ENCODE results near the gene ITGA11.

Gene ITGA11, protein sequence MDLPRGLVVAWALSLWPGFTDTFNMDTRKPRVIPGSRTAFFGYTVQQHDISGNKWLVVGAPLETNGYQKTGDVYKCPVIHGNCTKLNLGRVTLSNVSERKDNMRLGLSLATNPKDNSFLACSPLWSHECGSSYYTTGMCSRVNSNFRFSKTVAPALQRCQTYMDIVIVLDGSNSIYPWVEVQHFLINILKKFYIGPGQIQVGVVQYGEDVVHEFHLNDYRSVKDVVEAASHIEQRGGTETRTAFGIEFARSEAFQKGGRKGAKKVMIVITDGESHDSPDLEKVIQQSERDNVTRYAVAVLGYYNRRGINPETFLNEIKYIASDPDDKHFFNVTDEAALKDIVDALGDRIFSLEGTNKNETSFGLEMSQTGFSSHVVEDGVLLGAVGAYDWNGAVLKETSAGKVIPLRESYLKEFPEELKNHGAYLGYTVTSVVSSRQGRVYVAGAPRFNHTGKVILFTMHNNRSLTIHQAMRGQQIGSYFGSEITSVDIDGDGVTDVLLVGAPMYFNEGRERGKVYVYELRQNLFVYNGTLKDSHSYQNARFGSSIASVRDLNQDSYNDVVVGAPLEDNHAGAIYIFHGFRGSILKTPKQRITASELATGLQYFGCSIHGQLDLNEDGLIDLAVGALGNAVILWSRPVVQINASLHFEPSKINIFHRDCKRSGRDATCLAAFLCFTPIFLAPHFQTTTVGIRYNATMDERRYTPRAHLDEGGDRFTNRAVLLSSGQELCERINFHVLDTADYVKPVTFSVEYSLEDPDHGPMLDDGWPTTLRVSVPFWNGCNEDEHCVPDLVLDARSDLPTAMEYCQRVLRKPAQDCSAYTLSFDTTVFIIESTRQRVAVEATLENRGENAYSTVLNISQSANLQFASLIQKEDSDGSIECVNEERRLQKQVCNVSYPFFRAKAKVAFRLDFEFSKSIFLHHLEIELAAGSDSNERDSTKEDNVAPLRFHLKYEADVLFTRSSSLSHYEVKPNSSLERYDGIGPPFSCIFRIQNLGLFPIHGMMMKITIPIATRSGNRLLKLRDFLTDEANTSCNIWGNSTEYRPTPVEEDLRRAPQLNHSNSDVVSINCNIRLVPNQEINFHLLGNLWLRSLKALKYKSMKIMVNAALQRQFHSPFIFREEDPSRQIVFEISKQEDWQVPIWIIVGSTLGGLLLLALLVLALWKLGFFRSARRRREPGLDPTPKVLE

DNA sequence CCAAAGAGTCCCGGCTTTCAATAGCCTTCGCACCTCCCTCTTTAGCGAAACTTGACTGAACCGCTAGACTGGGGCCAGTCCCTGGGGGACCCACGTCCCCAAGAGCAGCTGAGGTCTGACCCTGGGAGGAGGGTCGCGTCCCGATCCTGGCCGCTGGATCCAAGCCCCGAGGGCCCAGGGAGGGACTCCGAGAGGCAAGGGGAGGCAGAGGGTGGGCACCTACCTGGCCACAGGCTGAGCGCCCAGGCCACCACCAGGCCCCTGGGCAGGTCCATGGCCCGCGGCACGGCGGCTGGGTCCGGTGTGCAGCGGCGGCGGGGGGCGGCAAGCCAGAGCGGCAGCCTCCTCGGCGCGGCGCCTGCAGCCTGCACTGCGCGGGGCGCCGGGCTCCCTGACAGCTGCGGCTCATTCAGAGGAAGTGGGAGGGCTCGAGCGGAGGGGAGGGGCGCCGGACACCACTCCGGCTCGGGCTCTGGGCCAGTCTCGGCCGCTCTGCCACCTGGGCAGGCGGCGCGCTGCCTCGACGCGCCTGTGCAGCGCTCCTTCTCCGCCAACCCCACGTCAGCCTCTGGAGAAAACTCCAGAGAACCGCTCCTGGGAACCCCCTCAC lies at the start of gene ITGA11:
Gene ITGA11, minus strand, starts transcription at position 372 of the 610 bp plus-strand sequence. Its CDS starts 97 bp downstream, at position 275.
- H3K4me1 ChIP-seq (ENCODE audit: control insufficient read depth, low read depth, low read length): peaks cover 4% of the 10 kb centered on the region
- peaks cover 71% of the 10 kb centered on the region for H3K27me3 ChIP-seq (ENCODE audit: control insufficient read depth, insufficient read depth, low read length)
- peak within 1 kb of the TSS; percentile 65 for H3K4me3 ChIP-seq (ENCODE audit: low read length)
- H3K36me3 ChIP-seq (ENCODE audit: control insufficient read depth, low read depth, low read length): no peaks in the 10 kb centered on the region
- H3K27ac ChIP-seq (ENCODE audit: low read length): no peak within 1 kb of the TSS
- no peak within 1 kb of the TSS for H3K9ac ChIP-seq (ENCODE audit: low read length)
- no peaks in the 10 kb centered on the region for H3K9me3 ChIP-seq (ENCODE audit: control insufficient read depth, low read depth, low read length)

DNA sequence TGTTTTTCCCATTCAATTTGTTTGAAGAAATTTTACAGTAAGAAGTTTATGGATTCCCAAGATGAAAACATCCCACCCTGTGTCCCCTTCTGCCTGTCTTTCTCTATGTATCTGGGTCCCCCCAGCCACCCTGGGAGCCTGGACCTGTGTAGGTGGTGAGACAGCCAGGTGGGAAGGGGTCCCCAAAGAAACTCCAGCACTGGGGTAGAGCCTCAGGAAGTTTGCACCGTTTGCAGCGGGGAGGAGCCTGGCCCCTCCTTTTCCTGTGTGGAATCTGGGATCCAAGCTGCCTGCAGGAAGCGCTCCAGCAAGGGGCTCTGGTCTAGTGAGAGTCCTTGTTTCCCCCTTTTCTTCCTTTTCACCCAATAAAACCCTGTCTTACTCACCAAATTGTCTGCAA lies 49.4 kb upstream of the ITGA11 start:
- no peak overlapping the region for H3K9ac ChIP-seq (ENCODE audit: low read length)
- no peaks in the 10 kb centered on the region for H3K27me3 ChIP-seq (ENCODE audit: control insufficient read depth, insufficient read depth, low read length)
- no peaks in the 10 kb centered on the region for H3K4me1 ChIP-seq (ENCODE audit: control insufficient read depth, low read depth, low read length)
- H3K9me3 ChIP-seq (ENCODE audit: control insufficient read depth, low read depth, low read length): no peaks in the 10 kb centered on the region
- no peaks in the 10 kb centered on the region for H3K36me3 ChIP-seq (ENCODE audit: control insufficient read depth, low read depth, low read length)
- H3K27ac ChIP-seq (ENCODE audit: low read length): no peak overlapping the region
- H3K4me3 ChIP-seq (ENCODE audit: low read length): no peak overlapping the region

DNA sequence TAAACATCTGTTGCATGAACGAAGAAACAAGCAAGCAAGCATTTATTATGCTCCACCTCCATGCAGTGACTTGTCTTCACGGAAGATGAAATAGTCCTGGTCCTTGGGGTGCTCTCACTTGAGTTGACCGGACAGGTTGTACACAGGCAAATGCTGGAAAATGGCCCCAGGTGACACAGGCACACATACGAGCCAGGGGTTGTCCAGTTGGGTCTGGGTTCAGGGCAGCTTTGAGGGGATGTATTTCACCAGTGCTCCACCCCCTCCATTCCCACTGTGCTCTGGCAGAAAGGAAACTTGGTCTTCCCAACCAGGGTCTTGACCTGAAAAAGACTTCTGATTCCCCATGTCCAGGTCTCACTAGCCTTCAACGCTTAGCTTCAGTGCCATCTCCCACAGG lies 48.3 kb upstream of the ITGA11 start:
- no peaks in the 10 kb centered on the region for H3K36me3 ChIP-seq (ENCODE audit: control insufficient read depth, low read depth, low read length)
- no peaks in the 10 kb centered on the region for H3K9me3 ChIP-seq (ENCODE audit: control insufficient read depth, low read depth, low read length)
- H3K4me1 ChIP-seq (ENCODE audit: control insufficient read depth, low read depth, low read length): no peaks in the 10 kb centered on the region
- no peaks in the 10 kb centered on the region for H3K27me3 ChIP-seq (ENCODE audit: control insufficient read depth, insufficient read depth, low read length)
- H3K4me3 ChIP-seq (ENCODE audit: low read length): no peak overlapping the region
- H3K27ac ChIP-seq (ENCODE audit: low read length): no peak overlapping the region
- no peak overlapping the region for H3K9ac ChIP-seq (ENCODE audit: low read length)

DNA sequence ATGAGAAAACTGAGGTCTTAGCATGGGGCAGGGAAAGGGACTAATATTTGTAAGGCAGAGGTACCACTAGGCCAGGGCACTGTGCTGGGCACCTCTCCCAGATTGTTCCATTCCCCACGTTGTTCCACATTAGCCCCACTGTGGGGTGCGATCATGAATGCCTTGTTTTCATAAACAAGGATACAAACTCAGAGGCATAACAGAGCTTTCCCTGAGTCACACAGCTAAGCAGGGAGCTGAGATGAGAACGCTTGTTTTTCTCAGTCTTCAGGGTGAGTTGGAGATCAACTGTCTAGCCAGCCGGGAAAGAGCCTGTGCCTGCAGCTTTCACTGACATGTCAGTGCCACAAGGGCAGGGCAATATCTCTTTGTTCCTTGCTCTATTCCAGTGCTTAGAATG lies 47.9 kb upstream of the ITGA11 start:
- Histone ChIP-seq H3K9ac (ENCODE audit: low read length) (no peak overlapping the region), H3K4me1 (ENCODE audit: control insufficient read depth, low read depth, low read length) (no peaks in the 10 kb centered on the region), H3K27ac (ENCODE audit: low read length) (no peak overlapping the region), H3K4me3 (ENCODE audit: low read length) (no peak overlapping the region), H3K27me3 (ENCODE audit: control insufficient read depth, insufficient read depth, low read length) (no peaks in the 10 kb centered on the region), H3K9me3 (ENCODE audit: control insufficient read depth, low read depth, low read length) (no peaks in the 10 kb centered on the region), H3K36me3 (ENCODE audit: control insufficient read depth, low read depth, low read length) (no peaks in the 10 kb centered on the region)

DNA sequence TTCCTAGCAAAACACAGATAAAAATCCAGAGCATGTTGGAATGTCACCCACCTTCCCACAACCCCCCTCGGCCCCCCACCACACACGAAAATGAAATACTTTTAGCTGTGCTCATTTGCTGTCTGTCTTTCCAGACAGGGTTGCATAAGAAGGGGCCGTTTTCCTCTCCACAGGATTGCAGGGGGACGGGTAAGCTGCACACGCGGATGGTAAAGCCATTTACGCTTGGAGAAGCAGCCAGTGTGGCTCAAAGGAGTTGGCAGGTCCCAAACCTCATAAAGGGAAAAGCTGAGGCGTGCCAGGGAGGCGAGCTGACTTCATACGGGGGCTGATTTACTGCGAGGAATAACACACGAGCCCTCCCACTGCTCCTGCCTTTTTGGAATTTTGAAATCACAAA lies 47.4 kb upstream of the ITGA11 start:
- Histone ChIP-seq H3K27ac (ENCODE audit: low read length) (no peak overlapping the region), H3K9me3 (ENCODE audit: control insufficient read depth, low read depth, low read length) (no peaks in the 10 kb centered on the region), H3K36me3 (ENCODE audit: control insufficient read depth, low read depth, low read length) (no peaks in the 10 kb centered on the region), H3K4me3 (ENCODE audit: low read length) (no peak overlapping the region), H3K4me1 (ENCODE audit: control insufficient read depth, low read depth, low read length) (no peaks in the 10 kb centered on the region), H3K27me3 (ENCODE audit: control insufficient read depth, insufficient read depth, low read length) (no peaks in the 10 kb centered on the region), H3K9ac (ENCODE audit: low read length) (no peak overlapping the region)

DNA sequence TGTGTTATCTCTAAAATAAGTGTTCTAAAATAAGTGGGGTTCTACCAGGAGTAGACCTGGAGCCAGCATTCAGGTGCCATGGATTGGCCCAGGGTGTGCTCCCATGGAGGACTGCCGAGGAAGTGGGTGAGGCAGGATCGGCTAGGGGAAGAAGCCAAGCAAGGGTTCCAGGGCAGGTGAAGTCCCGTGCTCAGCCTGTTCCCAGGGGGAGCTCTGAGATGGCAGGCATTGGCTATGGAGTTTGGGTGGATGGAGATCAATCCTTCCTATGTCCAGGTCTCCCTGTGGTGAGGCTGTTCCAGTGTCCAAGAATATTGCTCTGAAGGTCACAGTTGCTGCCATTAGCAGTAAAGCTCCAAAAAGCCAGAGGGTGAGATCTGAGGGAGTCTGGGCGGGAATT lies 46.9 kb upstream of the ITGA11 start:
- Histone ChIP-seq H3K9ac (ENCODE audit: low read length) (no peak overlapping the region), H3K4me1 (ENCODE audit: control insufficient read depth, low read depth, low read length) (no peaks in the 10 kb centered on the region), H3K9me3 (ENCODE audit: control insufficient read depth, low read depth, low read length) (no peaks in the 10 kb centered on the region), H3K4me3 (ENCODE audit: low read length) (no peak overlapping the region), H3K36me3 (ENCODE audit: control insufficient read depth, low read depth, low read length) (no peaks in the 10 kb centered on the region), H3K27ac (ENCODE audit: low read length) (no peak overlapping the region), H3K27me3 (ENCODE audit: control insufficient read depth, insufficient read depth, low read length) (no peaks in the 10 kb centered on the region)

DNA sequence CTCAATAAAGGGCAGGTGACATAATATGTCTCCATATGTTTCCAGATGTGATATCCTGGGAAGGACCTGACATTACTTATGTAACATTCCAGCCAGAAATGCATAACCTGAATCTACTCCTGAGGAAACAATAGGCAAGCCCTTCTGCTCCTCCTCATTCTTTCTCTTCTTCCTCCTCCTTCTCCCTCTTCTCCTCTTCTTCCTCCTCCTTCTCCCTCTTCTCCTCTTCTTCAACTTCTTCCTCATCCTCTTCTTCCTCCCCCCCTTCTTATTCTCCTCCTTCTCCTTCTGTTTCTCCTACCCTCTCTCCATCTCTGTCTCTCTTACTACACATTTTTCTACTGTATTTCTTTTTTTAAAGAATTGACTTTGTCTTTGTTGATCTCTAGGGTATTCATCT lies 43.5 kb upstream of the ITGA11 start:
- Histone ChIP-seq H3K9ac (ENCODE audit: low read length) (no peak overlapping the region), H3K9me3 (ENCODE audit: control insufficient read depth, low read depth, low read length) (no peaks in the 10 kb centered on the region), H3K4me3 (ENCODE audit: low read length) (no peak overlapping the region), H3K27me3 (ENCODE audit: control insufficient read depth, insufficient read depth, low read length) (no peaks in the 10 kb centered on the region), H3K27ac (ENCODE audit: low read length) (no peak overlapping the region), H3K4me1 (ENCODE audit: control insufficient read depth, low read depth, low read length) (no peaks in the 10 kb centered on the region), H3K36me3 (ENCODE audit: control insufficient read depth, low read depth, low read length) (no peaks in the 10 kb centered on the region)

DNA sequence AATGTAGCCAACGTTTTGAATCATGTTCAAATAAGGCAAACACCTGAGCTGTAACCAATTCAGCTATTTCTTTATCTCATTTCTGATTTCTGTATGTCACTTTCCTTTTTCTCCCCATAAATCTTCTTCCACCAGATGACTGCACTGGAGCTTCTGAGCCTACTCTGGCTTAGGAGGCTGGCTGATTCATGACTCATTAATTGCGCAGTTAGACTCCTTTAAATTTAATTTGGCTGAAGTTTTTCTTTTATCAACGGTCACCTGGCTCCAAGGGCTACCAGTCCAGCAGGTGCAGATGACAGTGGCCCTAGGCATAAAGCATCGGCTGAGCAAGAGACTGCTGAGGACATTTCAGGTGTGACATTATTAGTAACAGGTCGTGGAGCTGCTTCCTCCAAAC lies 39.6 kb upstream of the ITGA11 start:
- H3K9me3 ChIP-seq (ENCODE audit: control insufficient read depth, low read depth, low read length): no peaks in the 10 kb centered on the region
- H3K27ac ChIP-seq (ENCODE audit: low read length): no peak overlapping the region
- H3K4me3 ChIP-seq (ENCODE audit: low read length): no peak overlapping the region
- no peaks in the 10 kb centered on the region for H3K36me3 ChIP-seq (ENCODE audit: control insufficient read depth, low read depth, low read length)
- H3K4me1 ChIP-seq (ENCODE audit: control insufficient read depth, low read depth, low read length): no peaks in the 10 kb centered on the region
- no peaks in the 10 kb centered on the region for H3K27me3 ChIP-seq (ENCODE audit: control insufficient read depth, insufficient read depth, low read length)
- no peak overlapping the region for H3K9ac ChIP-seq (ENCODE audit: low read length)

DNA sequence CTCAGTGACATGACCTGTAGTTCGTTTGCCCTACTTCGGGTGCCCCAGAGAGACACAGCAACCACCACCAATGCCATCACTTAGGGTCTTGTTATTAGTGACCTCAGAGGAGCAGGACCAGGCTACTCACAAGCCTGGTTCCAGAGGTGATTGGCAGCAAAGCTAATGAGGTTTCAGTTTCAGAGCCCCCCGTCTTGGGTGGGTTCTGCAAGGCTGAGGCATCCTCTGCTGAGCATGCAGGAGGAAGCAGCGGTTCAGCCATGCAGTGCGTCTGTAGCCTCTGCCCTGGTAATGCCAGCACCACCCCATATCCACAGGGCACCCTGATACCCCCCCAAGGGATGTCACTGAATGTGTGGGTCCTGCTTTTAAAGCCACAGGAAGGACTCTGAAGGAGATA lies 39.0 kb upstream of the ITGA11 start:
- Histone ChIP-seq H3K4me3 (ENCODE audit: low read length) (no peak overlapping the region), H3K9ac (ENCODE audit: low read length) (no peak overlapping the region), H3K9me3 (ENCODE audit: control insufficient read depth, low read depth, low read length) (no peaks in the 10 kb centered on the region), H3K27me3 (ENCODE audit: control insufficient read depth, insufficient read depth, low read length) (no peaks in the 10 kb centered on the region), H3K27ac (ENCODE audit: low read length) (no peak overlapping the region), H3K4me1 (ENCODE audit: control insufficient read depth, low read depth, low read length) (no peaks in the 10 kb centered on the region), H3K36me3 (ENCODE audit: control insufficient read depth, low read depth, low read length) (no peaks in the 10 kb centered on the region)

DNA sequence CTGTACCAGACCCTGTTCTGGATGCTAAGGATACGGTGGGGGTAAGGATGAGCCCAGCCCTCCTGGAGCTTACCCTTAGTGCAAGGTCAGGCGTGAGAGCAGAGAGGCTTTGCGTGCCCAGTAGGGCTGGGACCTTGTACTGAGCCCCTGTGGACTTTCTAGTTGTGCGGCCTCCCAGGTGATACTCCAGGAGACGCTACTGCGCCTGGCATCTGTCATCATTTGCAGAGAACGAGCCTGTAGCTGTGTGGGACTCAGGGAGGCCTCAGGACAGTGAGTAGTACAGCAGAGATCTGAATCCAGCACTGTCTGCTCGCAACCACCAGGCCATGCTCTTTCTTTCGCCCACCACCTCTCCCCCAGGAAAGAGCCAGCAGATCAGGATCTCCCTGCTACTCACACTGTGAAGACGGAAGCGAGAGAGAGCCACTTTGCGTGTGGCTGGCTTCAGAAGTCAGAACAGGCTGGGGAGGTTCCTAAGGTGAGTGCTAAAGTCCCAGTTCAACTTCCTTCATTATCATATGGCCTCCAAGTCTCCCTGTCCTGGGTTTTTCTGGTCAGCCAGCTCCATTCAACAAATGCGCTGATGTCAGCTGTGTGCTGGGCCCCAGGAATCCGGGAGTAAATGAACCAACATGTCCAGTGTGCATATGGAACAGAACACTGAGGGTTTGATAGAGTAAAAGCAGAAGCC lies 38.2 kb upstream of the ITGA11 start:
- H3K27ac ChIP-seq (ENCODE audit: low read length): no peak overlapping the region
- no peak overlapping the region for H3K4me3 ChIP-seq (ENCODE audit: low read length)

More for the DNA sequence above, 38.2 kb upstream of the ITGA11 start:
- H3K9me3 ChIP-seq (ENCODE audit: control insufficient read depth, low read depth, low read length): no peaks in the 10 kb centered on the region
- H3K27me3 ChIP-seq (ENCODE audit: control insufficient read depth, insufficient read depth, low read length): no peaks in the 10 kb centered on the region
- H3K36me3 ChIP-seq (ENCODE audit: control insufficient read depth, low read depth, low read length): no peaks in the 10 kb centered on the region
- no peaks in the 10 kb centered on the region for H3K4me1 ChIP-seq (ENCODE audit: control insufficient read depth, low read depth, low read length)
- no peak overlapping the region for H3K9ac ChIP-seq (ENCODE audit: low read length)

All from iPS-18a (cell line).